ENCODE measurements around the gene IRX6. TPM values are rescaled to one million over a fixed set of nuclear protein-coding genes. Genes with fewer than 3 reads are reported as not detected.

Gene IRX6
- total RNA-seq, 1 experiment from 2014 or later, result not detected

DNA sequence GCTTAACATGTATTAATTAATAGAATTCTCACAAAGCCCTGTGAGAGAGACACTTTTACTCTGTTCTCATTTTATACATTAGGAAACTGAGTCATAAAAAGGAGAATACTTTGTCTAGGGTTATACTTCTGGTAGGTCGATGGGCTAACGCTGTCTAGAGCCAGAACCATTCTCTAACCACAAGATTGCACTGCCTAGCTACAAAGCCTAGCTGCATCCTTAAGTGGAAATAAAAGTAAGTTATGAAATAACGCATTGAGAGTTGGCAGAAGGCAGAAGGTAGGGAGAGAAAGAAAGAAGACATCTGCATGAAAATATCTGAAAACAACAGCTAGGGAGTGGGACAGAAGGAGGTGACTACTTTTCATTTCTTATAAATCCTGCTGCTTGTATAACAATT, 33.2 kb downstream of the IRX6 start:
- H2BK15ac ChIP-seq (ENCODE audit: low read depth, low read length), result no peak overlapping the region
- no peak overlapping the region for H2BK12ac ChIP-seq (ENCODE audit: insufficient read length, low read depth, low read length)
- H3K23ac ChIP-seq (ENCODE audit: insufficient read length, low read depth, low read length), result no peak overlapping the region
- H4K91ac ChIP-seq (ENCODE audit: insufficient read length, low read depth, low read length), result no peak overlapping the region
- H3K56ac ChIP-seq (ENCODE audit: insufficient read length, low read depth, low read length), result no peak overlapping the region
- H2BK5ac ChIP-seq (ENCODE audit: insufficient read length, low read length), result no peak overlapping the region
- H4K5ac ChIP-seq (ENCODE audit: insufficient read length, low read depth, low read length), result no peak overlapping the region
- no peaks in the 10 kb centered on the region for H3K4me1 Mint-ChIP-seq
- no peak overlapping the region for H3K4me2 ChIP-seq (ENCODE audit: insufficient read depth, insufficient read length, low read length)
- H3K4me1 ChIP-seq (ENCODE audit: insufficient read depth, low read length), result no peaks in the 10 kb centered on the region
- no peaks in the 10 kb centered on the region for H3K36me3 Mint-ChIP-seq (ENCODE audit: insufficient read depth in 1 of 3, low read depth in 3 of 3)
- H3K27me3 Mint-ChIP-seq (ENCODE audit: low read depth), result peaks cover 22% of the 10 kb centered on the region
- no peaks in the 10 kb centered on the region for H3K79me1 ChIP-seq (ENCODE audit: insufficient read depth, low read depth, low read length, poor library complexity, severe bottlenecking)
- no peak overlapping the region for H3K18ac ChIP-seq (ENCODE audit: insufficient read length, low read depth, low read length)
- WGBS (ENCODE audit: extremely low coverage, insufficient read length, low lambda C conversion rate), result no CpG with 5 or more reads among the region's 3 CpGs
- no peak overlapping the region for H2BK20ac ChIP-seq (ENCODE audit: low read depth, low read length, poor library complexity, severe bottlenecking)
- no peak overlapping the region for H3K4ac ChIP-seq (ENCODE audit: low read depth, low read length)
- no peak overlapping the region for H2BK120ac ChIP-seq (ENCODE audit: low read depth, low read length, poor library complexity, severe bottlenecking)
- H3K9me3 ChIP-seq (ENCODE audit: control insufficient read depth, low read depth, low read length), result no peaks in the 10 kb centered on the region
- H3K23me2 ChIP-seq (ENCODE audit: insufficient read length, low read depth, low read length, poor library complexity, severe bottlenecking), result no peaks in the 10 kb centered on the region
- no peak overlapping the region for H3T11ph ChIP-seq (ENCODE audit: low read length)
- TF ChIP-seq, protein P1, sequence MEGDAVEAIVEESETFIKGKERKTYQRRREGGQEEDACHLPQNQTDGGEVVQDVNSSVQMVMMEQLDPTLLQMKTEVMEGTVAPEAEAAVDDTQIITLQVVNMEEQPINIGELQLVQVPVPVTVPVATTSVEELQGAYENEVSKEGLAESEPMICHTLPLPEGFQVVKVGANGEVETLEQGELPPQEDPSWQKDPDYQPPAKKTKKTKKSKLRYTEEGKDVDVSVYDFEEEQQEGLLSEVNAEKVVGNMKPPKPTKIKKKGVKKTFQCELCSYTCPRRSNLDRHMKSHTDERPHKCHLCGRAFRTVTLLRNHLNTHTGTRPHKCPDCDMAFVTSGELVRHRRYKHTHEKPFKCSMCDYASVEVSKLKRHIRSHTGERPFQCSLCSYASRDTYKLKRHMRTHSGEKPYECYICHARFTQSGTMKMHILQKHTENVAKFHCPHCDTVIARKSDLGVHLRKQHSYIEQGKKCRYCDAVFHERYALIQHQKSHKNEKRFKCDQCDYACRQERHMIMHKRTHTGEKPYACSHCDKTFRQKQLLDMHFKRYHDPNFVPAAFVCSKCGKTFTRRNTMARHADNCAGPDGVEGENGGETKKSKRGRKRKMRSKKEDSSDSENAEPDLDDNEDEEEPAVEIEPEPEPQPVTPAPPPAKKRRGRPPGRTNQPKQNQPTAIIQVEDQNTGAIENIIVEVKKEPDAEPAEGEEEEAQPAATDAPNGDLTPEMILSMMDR (conservative IDR thresholded peaks at IDR 0.05), result no peak
- no peak overlapping the region for H3K4me3 Mint-ChIP-seq
- no peak for DNase-seq
- no peaks in the 10 kb centered on the region for H3K27me3 ChIP-seq (ENCODE audit: insufficient read depth, low read length)
- no peaks in the 10 kb centered on the region for H4K20me1 ChIP-seq (ENCODE audit: control insufficient read depth, insufficient read depth, insufficient read length)
- H3K27ac Mint-ChIP-seq, result no peak overlapping the region
- no peak overlapping the region for H2AFZ ChIP-seq (ENCODE audit: low read length)
- H3K14ac ChIP-seq (ENCODE audit: insufficient read depth, low read length), result no peak overlapping the region
- H2AK5ac ChIP-seq (ENCODE audit: insufficient read length, low read length), result no peak overlapping the region
- H3K79me2 ChIP-seq (ENCODE audit: insufficient read depth, low read length), result no peaks in the 10 kb centered on the region
- no peaks in the 10 kb centered on the region for H3K9me3 Mint-ChIP-seq
- no peak overlapping the region for H3K27ac ChIP-seq (ENCODE audit: insufficient read length, low read depth, low read length)
- no peak overlapping the region for H3K9ac ChIP-seq (ENCODE audit: extremely low read depth, insufficient read length, low read length)
- H4K8ac ChIP-seq (replicated peaks; ENCODE audit: insufficient read length, low read depth, low read length), result no peak overlapping the region
